Gastroesophageal sphincter (tissue), 3 donors: ENCODE data around the gene CENPT.

Experiments used
- EP300 ChIP-seq: sonication (generic); formaldehyde crosslinking; IDR thresholded peaks from one replicate; pipeline ENCODE4 v1.6.1; 2017; ENCODE audit warnings: antibody characterized with exemption, mild to moderate bottlenecking
- POLR2A ChIP-seq, 2 donors: fragments of 450-650 bp; IDR thresholded peaks; one replicate each; pipeline ENCODE4 v1.6.1; 2017; ENCODE audit warnings: antibody characterized with exemption in 2 of 2, mild to moderate bottlenecking in 2 of 2, moderate library complexity in 1 of 2
- POLR2AphosphoS5 ChIP-seq: sonication (generic); formaldehyde crosslinking; IDR thresholded peaks from one replicate; pipeline ENCODE4 v1.6.1; 2017; ENCODE audit warnings: antibody characterized with exemption
- TF ChIP-seq, protein P1 (sequence below), 4 experiments: fragments of 200-600 bp in 2 of 4; fragments of 450-650 bp in 2 of 4; sonication (generic) in 1 of 4; IDR thresholded peaks; one replicate each; pipeline ENCODE4 v1.5.1; 2017 to 2019; ENCODE audit warnings: antibody characterized with exemption in 4 of 4, mild to moderate bottlenecking in 2 of 4, moderate library complexity in 2 of 4

DNA sequence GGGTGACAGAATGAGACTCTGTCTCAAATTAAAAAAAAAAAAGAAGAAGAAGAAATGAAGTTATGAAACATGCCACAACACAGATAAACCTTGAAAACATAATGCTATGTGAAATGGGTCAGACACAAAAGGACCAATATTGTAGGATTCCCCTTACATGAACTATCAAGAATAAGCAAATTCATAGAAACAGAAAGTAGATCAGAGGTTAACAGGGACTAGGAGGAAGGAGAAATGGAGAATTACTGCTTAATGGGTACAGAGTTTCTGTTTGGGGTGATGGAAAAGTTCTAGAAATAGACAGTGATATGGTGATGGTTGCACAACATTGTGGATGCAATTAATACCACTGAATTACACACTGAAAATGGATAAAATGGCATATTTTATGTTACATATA is 57.4 kb downstream of the CENPT start:
- TF ChIP-seq POLR2AphosphoS5 (no peak), EP300 (no peak), POLR2A (IDR thresholded peaks at IDR 0.05) (no peak)
- TF ChIP-seq, protein P1, sequence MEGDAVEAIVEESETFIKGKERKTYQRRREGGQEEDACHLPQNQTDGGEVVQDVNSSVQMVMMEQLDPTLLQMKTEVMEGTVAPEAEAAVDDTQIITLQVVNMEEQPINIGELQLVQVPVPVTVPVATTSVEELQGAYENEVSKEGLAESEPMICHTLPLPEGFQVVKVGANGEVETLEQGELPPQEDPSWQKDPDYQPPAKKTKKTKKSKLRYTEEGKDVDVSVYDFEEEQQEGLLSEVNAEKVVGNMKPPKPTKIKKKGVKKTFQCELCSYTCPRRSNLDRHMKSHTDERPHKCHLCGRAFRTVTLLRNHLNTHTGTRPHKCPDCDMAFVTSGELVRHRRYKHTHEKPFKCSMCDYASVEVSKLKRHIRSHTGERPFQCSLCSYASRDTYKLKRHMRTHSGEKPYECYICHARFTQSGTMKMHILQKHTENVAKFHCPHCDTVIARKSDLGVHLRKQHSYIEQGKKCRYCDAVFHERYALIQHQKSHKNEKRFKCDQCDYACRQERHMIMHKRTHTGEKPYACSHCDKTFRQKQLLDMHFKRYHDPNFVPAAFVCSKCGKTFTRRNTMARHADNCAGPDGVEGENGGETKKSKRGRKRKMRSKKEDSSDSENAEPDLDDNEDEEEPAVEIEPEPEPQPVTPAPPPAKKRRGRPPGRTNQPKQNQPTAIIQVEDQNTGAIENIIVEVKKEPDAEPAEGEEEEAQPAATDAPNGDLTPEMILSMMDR (IDR thresholded peaks at IDR 0.05), result no peak
